Motor neuron (in vitro differentiated cells): Measurements from ENCODE around the gene UFSP1. TPM values are rescaled to one million over a fixed set of nuclear protein-coding genes. Genes with fewer than 3 reads are reported as not detected.
A peak's percentile ranks its signal among the peaks of the same experiment; 100 is the strongest.
"Not testable (repeated sequence)": the region's sequence is repeated elsewhere in the genome, so short reads cannot be mapped to it uniquely, and the experiment has no call there.

ENCODE experiments used
- ATAC-seq, 8 experiments: fragments of 200-7000 bp; cut with Tn5 transposase; replicated peaks in 6 of 8; 2 replicates each; pipeline ENCODE4 v1.8.0; 2021; ENCODE audit warnings: mild to moderate bottlenecking in 8 of 8, moderate library complexity in 8 of 8
- H3K27ac ChIP-seq, 2 donors: fragments of 250-450 bp; sonication (Bioruptor Pico); 2 replicates each; pipeline ENCODE4 v1.9.0; 2021; ENCODE audit warnings: antibody characterized with exemption in 2 of 2, mild to moderate bottlenecking in 2 of 2, moderate library complexity in 1 of 2
- H3K4me1 ChIP-seq, 2 donors: fragments of 250-450 bp; sonication (Bioruptor Pico); replicated peaks in 1 of 2; 2 replicates each; pipeline ENCODE4 v1.6.1; 2021; ENCODE audit warnings: antibody characterized with exemption in 2 of 2, mild to moderate bottlenecking in 2 of 2, moderate library complexity in 1 of 2
- H3K4me3 ChIP-seq, 5 donors: fragments of 250-450 bp; sonication (Bioruptor Pico); 2 replicates each; pipeline ENCODE4 v1.9.0; 2021; ENCODE audit warnings: antibody characterized with exemption in 5 of 5, mild to moderate bottlenecking in 5 of 5, moderate library complexity in 4 of 5
- WGBS, 10 experiments: fragments of 450-650 bp; shearing (Covaris generic); methylation state at CpG; one replicate each; pipeline ENCODE4 v1.0.0; 2022; 5-methylcytosine and 5-hydroxymethylcytosine counted together
- in situ Hi-C, 9 experiments: fragments of 400-800 bp; cut with MboI; loops; one replicate each; pipeline ENCODE4 v1.15.0; 2021; ENCODE audit warnings: low sequenced_read_pairs in 9 of 9, low pct_unique_long_range_greater_than_20kb in 2 of 9; ENCODE audit not compliant: unreplicated experiment in 9 of 9
- total RNA-seq, 8 experiments: library from RNA; unstranded; fragments of 300-600 nt; gene quantifications; 2 replicates each; pipeline versions ENCODE4 v1.2.3 to v1.2.4, GENCODE V29; 2022

The UFSP1 gene
- total RNA-seq, 8 experiments from 2014 or later: 2.4 to 5.2 (median 2.9) TPM

DNA sequence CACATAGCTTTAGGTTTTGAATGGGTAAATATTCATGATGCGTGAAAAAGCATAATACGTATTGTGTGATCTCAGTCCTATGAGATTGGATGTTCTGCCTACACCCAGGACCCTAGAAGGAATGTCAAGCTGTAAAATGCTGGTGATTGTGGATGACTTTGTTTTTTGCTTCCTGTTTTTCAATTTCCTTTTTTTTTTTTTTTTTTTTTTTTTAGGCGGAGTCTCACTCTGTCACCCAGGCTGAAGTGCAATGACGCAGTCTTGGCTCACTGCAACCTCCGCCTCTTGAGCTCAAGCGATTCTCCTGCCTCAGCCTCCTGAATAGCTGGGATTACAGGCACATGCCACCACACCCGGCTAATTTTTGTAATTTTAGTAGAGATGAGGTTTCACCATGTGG is 20.9 kb upstream of the UFSP1 start:
- in situ Hi-C loops: loop anchor here in 2 of 9 experiments (25.0 kb wide), 1 partner anchor 152 kb away; no protein-coding TSS in a partner anchor
- ATAC-seq: peak in 1 of 8 experiments; percentile 34
- WGBS, 10 experiments: 0 to 100% (median 89%) methylated on average over 1 to 7 of the region's 7 CpGs; no CpG with 5 or more reads in 1 of the 10 experiments

DNA sequence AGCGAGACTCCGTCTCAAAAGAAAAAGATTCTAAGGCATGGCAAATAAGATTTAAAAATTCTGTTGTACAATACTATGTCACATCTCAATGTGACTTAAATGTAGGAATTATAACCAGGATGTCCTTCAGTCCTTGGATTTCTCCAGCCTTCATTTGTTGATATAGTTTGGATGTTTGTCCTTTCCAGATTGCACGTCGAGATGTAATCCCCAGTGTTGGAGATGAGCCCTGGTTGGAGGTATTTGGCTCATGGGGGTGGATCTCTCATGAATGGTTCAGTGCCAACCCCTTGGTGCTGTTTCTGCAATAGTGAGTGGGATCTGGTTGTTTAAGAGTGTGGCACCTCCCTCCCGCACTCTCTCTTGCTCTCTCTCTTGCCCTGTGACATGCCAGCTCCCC is 19.0 kb upstream of the UFSP1 start:
- 36 to 100% (median 92%) methylated on average over 1 to 4 of the region's 5 CpGs; no CpG with 5 or more reads in 3 of the 10 experiments for WGBS, 10 experiments
- Histone ChIP-seq H3K4me3 (no peak overlapping the region), H3K4me1 (no peaks in the 10 kb centered on the region), H3K27ac (no peak overlapping the region)
- in situ Hi-C loops: loop anchor here in 4 of 9 experiments (10.0 to 25.0 kb wide), 2 partner anchors 146 to 154 kb away; no protein-coding TSS in a partner anchor
- no peak for ATAC-seq

More for the DNA sequence above, 20.9 kb upstream of the UFSP1 start:
- not testable (repeated sequence) for H3K27ac ChIP-seq, H3K4me1 ChIP-seq, H3K4me3 ChIP-seq

DNA sequence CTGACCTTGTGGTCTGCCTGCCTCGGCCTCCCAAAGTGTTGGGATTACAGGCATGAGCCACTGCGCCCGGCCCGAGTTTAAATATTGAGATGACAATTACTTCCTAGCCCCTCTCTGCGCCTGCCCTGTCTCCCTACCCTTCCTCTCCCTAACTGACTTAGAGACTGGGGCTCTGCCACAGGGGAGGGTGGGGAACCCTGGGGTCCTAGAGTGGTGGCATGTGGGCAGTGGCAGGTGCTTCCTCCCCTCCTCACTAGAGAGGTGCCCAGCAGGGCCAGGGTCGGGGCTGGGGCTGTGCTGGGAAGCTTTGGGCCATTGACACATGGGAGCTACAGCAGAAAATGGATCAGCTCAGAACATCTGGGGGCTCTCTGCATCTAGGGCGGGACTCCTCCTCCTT is 13.1 kb upstream of the UFSP1 start:
- no peak overlapping the region for H3K27ac ChIP-seq
- WGBS, 10 experiments: 0 to 79% (median 54%) methylated on average over 1 to 4 of the region's 7 CpGs; no CpG with 5 or more reads in 4 of the 10 experiments
- in situ Hi-C loops: loop anchor here in 5 of 9 experiments (5.0 to 25.0 kb wide), 3 partner anchors 152 to 160 kb away; no protein-coding TSS in a partner anchor
- no peaks in the 10 kb centered on the region for H3K4me1 ChIP-seq
- no peak overlapping the region for H3K4me3 ChIP-seq
- no peak for ATAC-seq

DNA sequence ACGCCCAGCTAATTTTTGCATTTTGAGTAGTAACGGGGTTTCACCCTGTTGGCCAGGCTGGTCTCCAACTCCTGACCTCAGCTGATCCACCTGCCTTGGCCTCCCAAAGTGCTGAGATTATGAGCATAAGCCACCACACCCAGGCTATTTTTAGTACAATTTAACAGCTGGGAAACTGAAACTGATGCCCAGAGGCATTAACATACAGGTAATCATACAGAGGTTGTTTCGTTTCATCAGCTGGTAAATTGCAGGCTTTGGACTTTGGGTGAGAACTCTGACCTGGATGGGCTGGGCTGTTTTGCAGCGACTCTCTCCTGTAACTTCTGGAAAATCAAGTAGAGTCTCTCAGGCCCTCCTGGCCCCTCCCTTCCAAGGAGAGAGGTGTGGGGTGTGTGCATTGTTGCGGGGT is 12.4 kb upstream of the UFSP1 start:
- WGBS, 10 experiments: 39 to 86% (median 74%) methylated on average over 2 to 4 of the region's 5 CpGs; no CpG with 5 or more reads in 5 of the 10 experiments
- ATAC-seq: no peak
- H3K4me3 ChIP-seq: no peak overlapping the region
- no peaks in the 10 kb centered on the region for H3K4me1 ChIP-seq
- in situ Hi-C loops: loop anchor here in 5 of 9 experiments (5.0 to 25.0 kb wide), 3 partner anchors 153 to 160 kb away; no protein-coding TSS in a partner anchor
- no peak overlapping the region for H3K27ac ChIP-seq

DNA sequence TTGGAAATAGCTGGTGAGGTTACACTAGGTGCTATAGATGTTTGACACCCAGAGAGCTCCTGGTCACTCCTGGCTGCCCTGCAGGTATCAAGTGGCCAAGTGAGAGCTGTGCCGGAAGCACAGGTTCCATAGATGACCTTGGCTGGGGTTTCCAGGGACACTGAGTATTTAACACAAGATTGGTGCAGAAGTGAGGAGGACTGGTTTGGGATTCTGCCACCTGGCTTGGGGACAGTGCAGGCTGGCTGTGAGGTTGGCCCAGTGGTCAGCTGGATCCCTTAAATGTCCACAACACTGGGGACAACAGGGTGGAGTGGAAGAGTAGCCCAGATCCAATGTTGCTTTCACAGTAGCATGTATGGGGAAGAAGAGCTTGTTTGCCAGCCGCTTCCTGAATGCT is 11.5 kb upstream of the UFSP1 start:
- Histone ChIP-seq H3K27ac (no peak overlapping the region), H3K4me3 (no peak overlapping the region), H3K4me1 (peaks cover 0 to 2% of the 10 kb centered on the region in 2 donors)
- in situ Hi-C loops: loop anchor here in 5 of 9 experiments (5.0 to 25.0 kb wide), 3 partner anchors 154 to 161 kb away; no protein-coding TSS in a partner anchor
- ATAC-seq: no peak
- WGBS, 10 experiments: 60 to 100% (median 83%) methylated on average over 1 to 2 of the region's 2 CpGs; no CpG with 5 or more reads in 3 of the 10 experiments

DNA sequence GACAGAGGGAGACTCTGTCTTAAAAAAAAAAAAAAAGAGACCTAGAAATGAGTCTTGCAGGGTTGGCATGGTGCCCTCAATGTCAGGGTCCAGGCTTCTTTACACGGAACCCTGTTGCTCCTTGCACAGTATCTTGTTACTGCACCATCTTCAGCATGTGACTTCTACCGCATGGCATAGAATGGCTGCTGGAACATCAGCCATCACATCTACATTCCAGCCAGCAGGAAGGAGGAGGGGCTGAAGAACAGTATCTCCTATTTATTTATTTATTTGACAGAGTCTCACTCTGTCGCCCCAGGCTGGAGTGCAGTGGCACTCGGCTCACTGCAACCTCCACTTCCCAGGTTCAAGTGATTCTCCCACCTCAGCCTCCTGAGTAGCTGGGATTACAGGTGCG is 9.9 kb upstream of the UFSP1 start:
- WGBS, 10 experiments: 78 to 100% (median 100%) methylated on average over 1 to 5 of the region's 5 CpGs; no CpG with 5 or more reads in 1 of the 10 experiments
- no peak overlapping the region for H3K4me3 ChIP-seq
- peaks cover 1 to 2% of the 10 kb centered on the region in 2 donors for H3K4me1 ChIP-seq
- H3K27ac ChIP-seq: no peak overlapping the region
- no peak for ATAC-seq
- in situ Hi-C loops: loop anchor here in 5 of 9 experiments (5.0 to 25.0 kb wide), 7 partner anchors 155 to 388 kb away; partner anchors contain the start of gene NAT16 (in 1 of the 5)

DNA sequence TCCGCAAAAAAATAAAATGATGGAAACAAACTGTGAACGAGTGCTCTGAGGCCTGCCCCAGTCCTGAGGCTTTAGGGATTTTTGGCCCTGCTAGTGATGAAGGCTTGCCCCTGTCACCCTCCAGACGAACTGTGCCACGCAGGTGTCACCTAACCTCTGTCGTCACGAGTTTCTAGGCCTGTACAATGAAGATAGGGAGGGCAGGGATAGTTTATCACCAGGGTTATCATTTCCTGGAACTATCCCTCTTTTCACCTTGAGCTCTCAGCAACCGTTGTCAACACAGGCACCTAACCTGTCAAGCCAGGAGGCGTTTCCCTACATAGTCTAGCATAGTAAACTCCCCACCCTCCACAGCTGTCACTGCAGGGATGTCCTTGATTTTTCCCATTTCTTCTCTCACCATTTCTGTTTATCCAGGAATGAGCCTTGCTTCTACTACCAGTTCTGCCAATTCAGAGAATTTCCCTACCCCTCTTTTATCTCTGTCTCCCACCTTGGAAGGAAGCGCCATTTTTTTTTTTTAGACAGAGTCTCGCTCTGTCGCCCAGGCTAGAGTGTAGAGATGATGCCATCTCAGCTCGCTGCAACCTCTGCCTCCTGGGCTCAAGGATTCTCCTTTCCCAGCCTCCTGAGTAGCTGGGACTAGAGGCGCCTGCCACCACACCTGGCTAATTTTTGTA is 8.4 kb upstream of the UFSP1 start:
- peaks cover 2% of the 10 kb centered on the region in 2 donors for H3K4me1 ChIP-seq
- WGBS, 10 experiments: 33 to 100% (median 84%) methylated on average over 1 to 6 of the region's 13 CpGs; no CpG with 5 or more reads in 1 of the 10 experiments
- ATAC-seq: no peak
- H3K27ac ChIP-seq: no peak overlapping the region
- peak overlapping the region in 1 of 5 donors; percentile 84 for H3K4me3 ChIP-seq
- in situ Hi-C loops: loop anchor here in 5 of 9 experiments (5.0 to 25.0 kb wide), 7 partner anchors 157 to 389 kb away; partner anchors contain the start of gene NAT16 (in 1 of the 5)

DNA sequence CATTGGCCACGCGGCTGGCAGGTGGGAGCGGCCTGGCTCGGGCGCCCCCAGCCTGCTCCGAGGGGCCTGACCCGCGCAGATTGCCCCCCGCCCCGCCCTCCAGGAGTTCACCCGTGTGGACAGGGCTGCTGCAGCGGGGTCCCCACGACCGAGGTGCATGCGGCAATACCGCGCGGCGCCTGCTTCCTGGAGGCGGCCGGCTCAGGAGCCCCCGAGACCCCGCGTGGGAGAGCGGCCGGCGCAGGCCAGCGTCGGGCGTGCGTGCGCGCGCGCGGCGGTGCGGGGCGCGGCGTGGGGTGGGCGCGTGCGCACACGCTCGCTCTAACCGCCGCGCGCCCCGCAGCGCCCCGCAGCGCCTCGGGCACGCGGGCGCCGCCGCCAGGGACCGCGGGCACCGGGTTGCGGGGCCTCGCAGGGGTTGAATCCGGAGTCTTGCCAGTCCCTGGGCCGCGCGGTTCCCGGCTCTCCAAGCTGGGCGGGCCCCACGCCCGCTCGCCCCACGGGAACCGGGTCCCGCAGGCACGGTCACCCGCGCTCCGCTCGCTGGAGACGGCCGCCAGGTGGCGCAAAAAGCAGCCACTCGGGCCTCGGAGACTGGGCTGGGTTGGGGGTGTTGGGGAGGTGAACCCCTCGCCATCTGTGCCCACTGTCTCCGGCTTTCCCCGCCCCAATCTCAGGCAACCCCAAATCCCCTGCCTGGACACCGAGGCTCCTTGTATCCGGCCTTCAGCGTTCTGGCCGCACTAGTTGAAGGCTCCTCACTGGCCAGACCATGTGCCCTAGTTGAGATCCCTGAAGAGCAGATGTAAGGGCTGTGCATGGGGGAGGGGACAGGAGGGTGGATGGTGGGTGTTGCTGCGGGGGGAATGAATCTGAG is 7.5 kb upstream of the UFSP1 start:
- Histone ChIP-seq H3K27ac (peak overlapping the region; percentile 88 to 92), H3K4me3 (peak overlapping the region; percentile 51 to 84 (median 68)), H3K4me1 (peaks cover 2% of the 10 kb centered on the region in 2 donors)
- peak; percentile 55 to 72 (median 63) for ATAC-seq
- 0% methylated on average over 3 of the region's 95 CpGs; no CpG with 5 or more reads in 9 of the 10 experiments for WGBS, 10 experiments
- in situ Hi-C loops: loop anchor here in 5 of 9 experiments (5.0 to 25.0 kb wide), 7 partner anchors 158 to 390 kb away; partner anchors contain the start of gene NAT16 (in 1 of the 5)

DNA sequence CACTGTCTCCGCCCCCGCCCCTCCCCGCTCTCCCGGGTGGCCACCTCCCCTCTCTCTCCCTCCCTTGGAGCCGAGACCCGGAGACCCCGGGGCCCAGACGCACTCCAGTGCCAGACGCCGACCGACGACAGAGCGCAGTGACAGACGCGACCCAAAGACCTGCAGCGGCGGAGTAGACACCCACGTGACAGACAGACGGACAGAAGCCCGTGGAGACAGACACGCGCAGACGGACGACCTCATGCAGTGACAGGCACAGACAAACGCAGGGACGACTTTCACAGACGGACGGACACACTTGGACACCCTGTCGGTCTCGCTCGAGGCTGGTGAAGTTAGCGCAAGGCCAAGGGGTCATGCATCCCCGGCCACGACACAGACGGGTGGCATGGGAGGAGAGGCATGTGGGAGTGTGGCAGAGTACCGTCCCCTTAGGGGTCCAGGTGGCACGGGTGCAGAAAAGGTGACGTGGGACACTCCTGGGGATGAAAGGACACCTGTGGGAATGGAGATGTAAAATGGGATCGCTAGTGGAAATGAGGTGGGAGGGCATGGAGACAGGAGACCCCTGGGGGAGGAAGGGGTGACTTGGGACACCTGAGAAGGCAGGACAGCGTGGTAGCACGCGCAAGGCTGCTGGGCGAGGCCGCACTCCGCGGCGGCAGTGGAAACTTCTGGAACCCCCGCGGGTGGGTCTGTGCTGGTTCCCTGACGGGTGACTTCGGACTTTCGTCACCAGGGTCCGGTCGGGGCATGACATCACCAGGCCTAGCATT is 6.6 kb upstream of the UFSP1 start:
- peak overlapping the region; percentile 88 to 92 for H3K27ac ChIP-seq
- ATAC-seq: peak; percentile 24 to 52 (median 46)
- peak overlapping the region; percentile 51 to 84 (median 68) for H3K4me3 ChIP-seq
- peaks cover 6% of the 10 kb centered on the region in 2 donors for H3K4me1 ChIP-seq
- WGBS, 10 experiments: 0 to 8% (median 0%) methylated on average over 1 to 8 of the region's 54 CpGs; no CpG with 5 or more reads in 7 of the 10 experiments
- in situ Hi-C loops: loop anchor here in 5 of 9 experiments (5.0 to 25.0 kb wide), 7 partner anchors 159 to 391 kb away; partner anchors contain the start of gene NAT16 (in 1 of the 5)

DNA sequence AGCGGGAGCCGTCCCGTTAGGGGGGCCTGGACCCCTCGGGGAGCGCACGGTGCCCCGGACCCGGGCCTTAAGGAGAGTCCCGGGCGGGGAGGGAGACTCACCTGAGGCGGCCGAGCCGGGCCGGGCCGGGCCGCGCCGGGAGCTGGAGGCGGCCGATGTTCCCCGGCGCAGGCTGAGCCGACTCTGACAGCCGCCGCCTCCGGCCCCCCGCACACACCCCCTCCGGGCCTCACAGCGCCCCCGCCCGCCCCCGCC is 6.1 kb upstream of the UFSP1 start, which contains the start of gene ACHE:
Gene ACHE, minus strand, starts transcription at position 188 of the 255 bp plus-strand sequence. CDS start 1,656 bp downstream, outside the sequence.
- peak within 1 kb of the TSS; percentile 51 to 84 (median 68) for H3K4me3 ChIP-seq
- peak within 1 kb of the TSS; percentile 88 to 92 for H3K27ac ChIP-seq
- peaks cover 11 to 12% of the 10 kb centered on the region in 2 donors for H3K4me1 ChIP-seq
- ATAC-seq: peak; percentile 12 to 39 (median 23)
- WGBS, 10 experiments: no CpG with 5 or more reads among the region's 32 CpGs
- in situ Hi-C loops: loop anchor here in 5 of 9 experiments (5.0 to 25.0 kb wide), 7 partner anchors 159 to 392 kb away; partner anchors contain the start of gene NAT16 (in 1 of the 5)

DNA sequence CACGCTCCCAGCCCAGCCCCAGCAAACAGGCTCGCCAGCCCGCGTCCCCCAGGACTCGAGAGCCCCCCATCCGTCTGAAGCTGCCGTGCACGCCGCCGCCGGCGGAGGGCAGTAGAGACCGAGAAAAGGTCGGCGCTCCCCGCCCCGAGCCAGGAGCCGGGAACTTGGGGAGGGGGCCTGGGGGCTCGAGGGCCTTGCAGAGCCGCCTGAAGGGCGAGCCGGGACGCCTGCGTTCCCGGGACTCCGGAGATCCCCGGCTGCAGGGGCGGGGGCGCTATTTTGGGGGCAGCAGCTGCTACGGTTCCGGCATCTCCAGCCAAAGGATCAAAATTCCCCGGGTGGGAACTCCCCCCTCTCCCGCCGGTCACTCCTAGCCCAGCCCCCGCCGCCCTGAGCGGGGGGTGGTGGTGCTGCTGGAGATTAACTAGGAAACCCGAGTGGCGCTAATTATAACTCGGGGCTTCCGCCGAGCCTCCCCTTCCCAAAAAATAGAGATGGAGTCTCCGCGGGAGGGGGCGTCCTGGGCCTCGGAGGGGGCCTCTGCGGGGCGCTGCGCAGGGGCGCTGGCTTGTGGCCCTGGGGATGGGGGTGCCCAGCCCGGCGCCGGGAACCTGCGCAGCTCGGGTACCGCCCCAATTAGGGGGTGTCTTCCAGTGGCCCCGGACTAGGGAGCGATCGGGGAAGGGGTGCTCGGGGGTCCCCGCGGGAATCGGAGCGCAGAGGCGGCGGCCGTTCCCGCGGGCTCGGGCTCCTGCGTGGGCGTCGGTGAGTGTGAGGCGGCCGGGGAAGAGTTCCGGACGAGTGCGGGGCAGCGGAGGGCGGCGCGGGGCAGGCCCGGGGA is 5.6 kb upstream of the UFSP1 start:
- Histone ChIP-seq H3K4me1 (peaks cover 13 to 16% of the 10 kb centered on the region in 2 donors), H3K4me3 (peak overlapping the region; percentile 51 to 84 (median 68)), H3K27ac (peak overlapping the region; percentile 12 to 18)
- peak in 6 of 8 experiments; percentile 5 to 20 (median 6) for ATAC-seq
- in situ Hi-C loops: loop anchor here in 5 of 9 experiments (5.0 to 25.0 kb wide), 7 partner anchors 160 to 392 kb away; partner anchors contain the start of gene NAT16 (in 1 of the 5)
- WGBS, 10 experiments: no CpG with 5 or more reads among the region's 83 CpGs
